NOMO-1 (cell line): ENCODE measurements around the gene TRIM45.
"Not testable (repeated sequence)": the region's sequence is repeated elsewhere in the genome, so short reads cannot be mapped to it uniquely, and the experiment has no call there.

Experiments
- DNase-seq, 2 experiments: peaks; one replicate each; lab custom pipeline; 2025; ENCODE audit not compliant: unreplicated experiment in 2 of 2; lab: John Stamatoyannopoulos, UW

Gene TRIM45

GRCh38 chr1:117104986-117105385 lies 16.6 kb downstream of the TRIM45 start:
- DNase-seq = no peak

- not testable (repeated sequence) for DNase-seq
Measured at GRCh38 chr1:117101858-117102257, 19.7 kb downstream of the TRIM45 start.

- DNase-seq = no peak
Measured at GRCh38 chr1:117101334-117101733, 20.2 kb downstream of the TRIM45 start.

- no peak for DNase-seq
Measured at GRCh38 chr1:117098287-117098890, 23.2 kb downstream of the TRIM45 start.

- DNase-seq = no peak
Measured at GRCh38 chr1:117097443-117097842, 24.1 kb downstream of the TRIM45 start.

- DNase-seq = no peak
Measured at GRCh38 chr1:117096951-117097408, 24.6 kb downstream of the TRIM45 start.

- DNase-seq = no peak
Measured at GRCh38 chr1:117094841-117095604, 26.5 kb downstream of the TRIM45 start.

GRCh38 chr1:117093870-117094621 lies 27.5 kb downstream of the TRIM45 start:
- DNase-seq = peak in 1 of 2 experiments; percentile 30

GRCh38 chr1:117093091-117093534 lies 28.4 kb downstream of the TRIM45 start:
- no peak for DNase-seq

GRCh38 chr1:117092594-117092993 lies 29.0 kb downstream of the TRIM45 start:
- DNase-seq = no peak

GRCh38 chr1:117089996-117090395 lies 31.6 kb downstream of the TRIM45 start:
- DNase-seq = no peak

- no peak for DNase-seq
Measured at GRCh38 chr1:117087686-117088085, 33.9 kb downstream of the TRIM45 start.

- DNase-seq = no peak
Measured at GRCh38 chr1:117084231-117084630, 37.3 kb downstream of the TRIM45 start.

- no peak for DNase-seq
Measured at GRCh38 chr1:117079737-117080136, 41.8 kb downstream of the TRIM45 start.

GRCh38 chr1:117077267-117077666 lies 44.3 kb downstream of the TRIM45 start:
- no peak for DNase-seq

GRCh38 chr1:117076648-117077047 lies 44.9 kb downstream of the TRIM45 start:
- DNase-seq = no peak

- no peak for DNase-seq
Measured at GRCh38 chr1:117070124-117070523, 51.4 kb downstream of the TRIM45 start.

- no peak for DNase-seq
Measured at GRCh38 chr1:117069220-117069844, 52.2 kb downstream of the TRIM45 start.

GRCh38 chr1:117068580-117068979 lies 53.0 kb downstream of the TRIM45 start:
- no peak for DNase-seq

- DNase-seq = peak; percentile 5 to 24
Measured at GRCh38 chr1:117067533-117068370, 53.8 kb downstream of the TRIM45 start.
